ENCODE data around the gene CHIT1.

CHIT1 gene

DNA sequence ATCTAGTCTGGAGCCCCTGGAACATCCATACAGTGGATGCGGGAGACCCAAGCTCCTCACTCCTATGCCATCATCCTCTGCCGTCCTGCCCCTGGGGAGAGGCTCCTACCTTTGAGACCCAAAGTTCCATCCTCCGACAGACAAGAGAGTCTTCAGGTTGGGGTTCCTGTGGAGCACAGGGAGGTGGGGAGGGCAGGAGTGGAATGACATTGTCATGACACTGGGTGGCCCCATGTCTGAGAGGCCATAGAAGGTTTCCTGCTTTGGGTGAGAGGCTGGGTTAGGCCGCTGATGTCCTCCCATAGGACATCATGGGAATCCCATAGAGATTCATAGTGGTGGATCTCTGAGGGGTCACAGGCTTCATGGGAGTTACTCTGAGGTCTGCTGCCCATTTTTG, 45.0 kb downstream of the CHIT1 start:
- no peak for DNase-seq
- no peak for TF ChIP-seq POLR2A (IDR thresholded peaks at IDR 0.05; ENCODE audit: low read length)
- TF ChIP-seq GATA1 (IDR thresholded peaks at IDR 0.05; ENCODE audit: low read depth, low read length) = no peak

DNA sequence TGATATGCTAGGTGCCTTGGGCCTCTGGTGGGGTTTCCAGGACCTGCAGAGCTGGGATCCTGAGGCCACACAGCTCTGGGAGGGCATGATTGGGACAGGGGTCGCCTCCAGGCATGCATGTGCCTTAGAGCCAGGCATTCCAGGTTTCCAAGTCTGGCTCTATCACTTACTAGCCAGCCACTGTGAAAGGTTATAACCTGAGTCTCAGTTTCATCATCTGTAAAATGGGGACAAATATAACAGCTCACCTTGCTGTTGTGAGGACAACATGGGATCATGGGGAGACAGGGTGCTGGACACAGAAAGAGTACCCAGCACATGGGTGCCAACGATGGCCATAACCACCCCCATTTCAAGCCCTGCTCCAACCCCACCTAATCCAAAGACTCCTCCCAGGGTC, 45.6 kb downstream of the CHIT1 start:
- no peak for TF ChIP-seq POLR2A (IDR thresholded peaks at IDR 0.05; ENCODE audit: low read length)
- no peak for TF ChIP-seq GATA1 (IDR thresholded peaks at IDR 0.05; ENCODE audit: low read depth, low read length)
- DNase-seq = no peak

DNA sequence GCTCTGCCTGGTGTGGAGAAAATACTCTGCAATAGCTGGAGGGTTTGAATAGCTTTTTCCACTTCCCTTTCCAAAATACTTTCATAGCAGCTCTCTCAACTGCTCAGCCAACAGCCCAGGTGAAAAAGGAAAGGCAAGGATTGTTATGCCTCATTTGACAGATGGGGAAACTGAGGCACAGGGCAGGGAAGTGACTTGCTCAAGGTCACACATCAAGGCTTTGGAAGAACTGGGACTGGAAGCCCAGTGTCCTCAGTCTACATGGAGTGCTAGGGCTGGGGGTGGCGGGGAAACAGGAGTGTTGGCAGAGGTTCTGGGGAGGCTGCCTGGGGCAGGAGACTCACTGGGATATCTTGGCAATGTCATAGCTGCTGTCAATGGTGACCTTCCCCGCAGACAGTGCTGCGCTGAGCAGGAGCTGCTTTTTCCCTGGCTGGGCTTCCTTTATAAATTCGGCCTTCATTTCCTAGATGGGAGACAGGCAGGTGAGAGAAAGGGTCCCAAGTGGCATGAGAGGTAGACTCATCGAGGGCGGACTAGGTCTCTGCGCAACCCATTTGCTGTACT, 47.0 kb downstream of the CHIT1 start:
- TF ChIP-seq POLR2A (IDR thresholded peaks at IDR 0.05; ENCODE audit: low read length) (no peak), GATA1 (IDR thresholded peaks at IDR 0.05; ENCODE audit: low read depth, low read length) (no peak)
- no peak for DNase-seq

DNA sequence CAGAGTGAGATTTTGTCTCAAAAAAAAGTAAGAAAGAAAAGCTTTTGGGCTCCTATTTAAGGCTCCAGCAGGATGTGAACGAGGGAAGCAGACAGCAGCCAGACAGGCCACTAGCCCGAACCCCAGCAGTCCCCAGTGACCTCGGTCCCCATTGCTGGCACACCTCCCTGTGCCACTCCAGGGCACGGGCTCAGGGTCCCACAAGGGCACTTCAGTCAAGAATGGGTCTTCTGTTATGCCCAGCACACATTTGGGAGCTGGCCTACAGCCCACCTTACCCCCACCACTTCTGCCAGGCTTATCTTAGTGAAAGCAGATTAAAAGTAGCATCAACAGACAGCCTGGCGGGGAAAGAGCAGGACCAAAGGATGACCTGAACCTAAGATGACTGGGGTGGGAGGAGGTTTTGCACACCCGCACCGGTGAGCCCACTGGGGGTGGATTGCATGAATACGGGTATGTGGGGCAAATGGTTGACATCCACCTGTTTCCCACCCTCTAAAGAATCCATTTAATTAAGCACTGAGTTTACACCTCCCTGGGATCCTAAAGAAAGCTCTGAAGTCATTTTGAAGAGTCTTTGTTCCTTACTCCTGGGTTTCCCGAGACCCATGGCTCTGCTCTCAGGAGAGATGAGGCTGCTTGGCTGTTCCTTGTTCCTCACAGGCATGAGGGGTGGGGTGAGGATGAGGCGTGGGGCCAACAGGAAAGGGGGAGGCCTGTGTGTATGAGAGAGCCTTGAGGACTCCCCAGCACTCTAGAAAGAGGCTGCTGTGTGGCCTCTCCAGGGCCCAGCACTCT, 47.7 kb downstream of the CHIT1 start:
- TF ChIP-seq GATA1 (IDR thresholded peaks at IDR 0.05; ENCODE audit: low read depth, low read length) = no peak
- TF ChIP-seq POLR2A (IDR thresholded peaks at IDR 0.05; ENCODE audit: low read length) = no peak
- DNase-seq = no peak

DNA sequence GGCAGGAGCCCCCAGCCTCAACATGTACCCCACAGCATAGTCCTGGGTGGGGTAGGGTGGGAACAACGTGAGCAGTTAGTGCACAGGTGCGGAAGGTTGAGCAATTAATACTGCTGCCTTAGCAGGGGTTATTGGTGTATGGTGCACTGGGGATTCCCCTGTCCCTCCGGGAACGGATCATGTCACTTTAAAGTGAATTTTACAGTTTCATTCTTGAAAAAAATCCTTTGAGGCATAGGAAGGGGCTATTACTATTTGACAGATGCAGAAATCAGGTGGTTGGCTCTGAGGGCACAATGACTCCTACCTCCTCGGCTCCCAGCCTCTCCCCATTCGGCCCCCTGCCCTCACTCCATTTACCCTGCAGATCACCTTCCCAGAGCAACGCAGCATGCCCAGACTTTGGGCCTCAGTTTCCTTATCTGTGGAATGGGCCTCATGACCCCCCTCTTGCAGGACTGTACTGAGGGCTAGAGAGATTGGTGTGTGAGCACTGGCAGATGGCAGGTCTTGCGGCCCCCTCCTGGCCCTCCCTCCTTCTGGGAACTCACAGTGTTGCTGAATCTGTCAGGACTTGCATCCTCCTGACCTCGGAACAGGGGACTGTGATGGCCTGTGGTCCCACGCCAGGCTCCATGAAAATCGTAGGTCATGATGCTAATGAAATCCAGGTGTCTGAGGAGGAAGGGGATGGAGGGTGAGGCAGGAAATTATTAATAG, 48.7 kb downstream of the CHIT1 start:
- TF ChIP-seq GATA1 (IDR thresholded peaks at IDR 0.05; ENCODE audit: low read depth, low read length) = no peak
- DNase-seq = no peak

DNA sequence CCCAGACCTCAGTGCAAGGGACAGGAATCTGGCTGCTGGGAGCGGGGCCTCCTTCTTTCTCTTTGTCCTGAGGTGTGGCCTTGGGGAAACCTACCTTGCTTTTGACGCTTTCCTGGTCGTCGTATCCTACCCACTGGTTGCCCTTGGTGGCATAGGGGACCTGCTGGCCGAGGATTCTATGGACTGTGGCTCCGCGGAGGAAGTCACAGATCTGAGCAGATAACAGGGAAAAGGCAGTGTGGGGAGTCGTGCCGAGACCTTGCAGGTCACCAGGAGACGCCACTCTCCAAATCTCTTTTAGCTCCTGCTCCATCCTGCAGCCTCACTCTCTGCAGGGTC, 49.8 kb downstream of the CHIT1 start:
- TF ChIP-seq POLR2A (IDR thresholded peaks at IDR 0.05; ENCODE audit: low read length) = no peak
- no peak for TF ChIP-seq GATA1 (IDR thresholded peaks at IDR 0.05; ENCODE audit: low read depth, low read length)
- DNase-seq = no peak

DNA sequence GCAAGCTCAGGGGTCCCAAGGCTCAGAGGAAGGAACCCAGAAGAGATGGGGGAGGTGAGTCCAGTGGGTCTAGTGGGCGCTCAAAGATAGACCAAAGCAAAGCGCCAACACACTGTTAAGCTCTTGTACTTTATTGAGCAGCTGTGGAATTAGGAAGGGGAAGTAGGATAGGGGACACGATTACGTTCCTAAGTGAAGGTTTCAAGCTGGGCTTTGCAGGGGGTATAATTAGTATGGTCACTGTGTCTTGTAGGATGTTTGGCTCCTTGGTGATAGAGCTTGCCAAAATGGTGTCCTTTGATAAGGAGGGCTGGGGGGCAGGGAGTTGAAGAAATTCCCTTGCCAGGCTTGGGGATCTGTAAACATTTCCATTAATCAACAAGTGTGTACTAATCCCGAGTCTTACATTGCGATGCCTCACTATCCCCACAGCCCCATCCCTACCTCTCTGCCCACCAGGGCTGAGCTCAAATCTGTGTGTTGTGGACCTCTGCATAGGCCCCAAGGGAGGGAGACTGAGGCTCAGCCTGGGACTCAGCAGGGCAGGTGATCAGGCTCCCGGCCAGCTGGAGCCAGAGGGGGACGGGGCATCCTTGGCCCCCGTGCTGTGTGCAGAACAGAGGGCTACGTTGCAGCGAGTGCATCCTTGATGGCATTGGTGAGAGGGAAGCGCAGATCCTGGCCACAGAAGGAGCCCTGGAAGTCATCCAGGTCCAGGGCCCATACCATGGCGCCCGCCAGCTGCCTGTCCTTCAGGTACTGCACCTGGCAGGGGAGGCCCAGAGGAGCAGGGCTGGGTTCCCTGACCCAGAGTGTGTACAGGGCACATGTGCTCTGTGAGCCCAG, 50.4 kb downstream of the CHIT1 start:
- no peak for DNase-seq
- no peak for TF ChIP-seq GATA1 (IDR thresholded peaks at IDR 0.05; ENCODE audit: low read depth, low read length)
- no peak for TF ChIP-seq POLR2A (IDR thresholded peaks at IDR 0.05; ENCODE audit: low read length)

DNA sequence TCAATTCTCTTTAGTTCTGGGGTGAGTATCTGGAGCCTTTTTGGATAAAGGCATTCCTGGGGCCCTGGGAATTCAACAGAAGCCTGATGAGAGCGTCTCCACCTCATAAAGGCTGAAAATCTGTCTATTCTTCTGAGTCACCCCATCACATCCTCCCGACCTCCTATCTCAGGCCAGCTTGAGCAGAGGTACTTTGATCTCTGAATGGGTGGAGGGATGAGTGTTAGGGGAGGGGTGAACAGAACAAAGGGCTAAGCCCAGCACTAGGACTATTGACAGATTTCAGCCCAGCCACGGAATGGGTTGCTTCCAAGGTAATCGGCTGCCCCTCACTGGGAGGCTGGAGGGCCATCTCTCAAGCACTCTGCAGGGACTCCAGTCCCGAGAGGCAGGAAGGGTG, 51.4 kb downstream of the CHIT1 start:
- no peak for DNase-seq
- no peak for TF ChIP-seq GATA1 (IDR thresholded peaks at IDR 0.05; ENCODE audit: low read depth, low read length)
- no peak for TF ChIP-seq POLR2A (IDR thresholded peaks at IDR 0.05; ENCODE audit: low read length)

DNA sequence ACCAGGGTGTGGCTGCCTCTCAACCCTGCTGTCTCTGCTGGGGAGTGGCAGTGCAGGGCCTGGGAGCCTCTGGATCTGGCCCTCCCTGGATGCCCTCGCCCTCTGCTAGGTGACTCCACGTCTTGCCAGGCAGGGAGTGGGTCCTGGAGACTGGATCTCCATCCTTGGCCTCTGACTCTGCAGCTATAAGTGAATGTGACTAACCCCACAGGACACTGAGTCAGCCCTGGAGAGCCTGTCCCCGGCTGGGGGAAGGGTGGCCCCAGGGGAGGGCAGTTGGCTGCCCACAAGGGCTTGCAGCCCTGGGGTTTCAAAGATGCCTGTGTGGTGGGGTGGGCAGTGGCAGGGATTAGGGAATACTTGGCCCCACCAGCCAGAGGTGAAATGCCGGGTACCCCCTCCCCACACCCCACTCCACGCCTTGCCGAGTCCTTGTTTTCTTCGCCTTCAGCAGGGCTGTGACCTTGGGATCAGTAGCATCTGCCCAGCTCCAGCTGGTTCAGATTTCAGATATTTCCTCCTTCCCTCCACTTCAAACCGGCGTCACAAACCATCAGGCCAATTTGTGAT, 51.9 kb downstream of the CHIT1 start:
- TF ChIP-seq GATA1 (IDR thresholded peaks at IDR 0.05; ENCODE audit: low read depth, low read length) = no peak
- TF ChIP-seq POLR2A (IDR thresholded peaks at IDR 0.05; ENCODE audit: low read length) = no peak
- DNase-seq = no peak

DNA sequence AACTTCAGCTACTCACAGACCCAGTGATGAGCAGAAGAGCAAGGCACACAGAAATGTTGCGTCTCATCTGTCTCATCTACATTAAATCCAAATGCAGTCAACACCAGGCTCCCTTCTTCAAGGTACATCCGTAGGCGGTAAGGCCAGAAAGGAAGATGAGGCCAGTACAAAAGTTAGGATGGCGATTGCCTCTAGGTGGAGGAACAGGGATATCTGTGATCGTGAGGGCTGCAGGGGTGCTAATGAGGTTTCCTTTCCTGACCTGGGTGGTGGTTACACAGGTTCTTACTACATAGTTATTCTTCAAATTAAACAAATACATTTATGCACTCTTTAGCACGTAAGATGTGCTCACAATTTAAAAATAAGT, 52.5 kb downstream of the CHIT1 start:
- no peak for DNase-seq
- no peak for TF ChIP-seq POLR2A (IDR thresholded peaks at IDR 0.05; ENCODE audit: low read length)
- no peak for TF ChIP-seq GATA1 (IDR thresholded peaks at IDR 0.05; ENCODE audit: low read depth, low read length)

DNA sequence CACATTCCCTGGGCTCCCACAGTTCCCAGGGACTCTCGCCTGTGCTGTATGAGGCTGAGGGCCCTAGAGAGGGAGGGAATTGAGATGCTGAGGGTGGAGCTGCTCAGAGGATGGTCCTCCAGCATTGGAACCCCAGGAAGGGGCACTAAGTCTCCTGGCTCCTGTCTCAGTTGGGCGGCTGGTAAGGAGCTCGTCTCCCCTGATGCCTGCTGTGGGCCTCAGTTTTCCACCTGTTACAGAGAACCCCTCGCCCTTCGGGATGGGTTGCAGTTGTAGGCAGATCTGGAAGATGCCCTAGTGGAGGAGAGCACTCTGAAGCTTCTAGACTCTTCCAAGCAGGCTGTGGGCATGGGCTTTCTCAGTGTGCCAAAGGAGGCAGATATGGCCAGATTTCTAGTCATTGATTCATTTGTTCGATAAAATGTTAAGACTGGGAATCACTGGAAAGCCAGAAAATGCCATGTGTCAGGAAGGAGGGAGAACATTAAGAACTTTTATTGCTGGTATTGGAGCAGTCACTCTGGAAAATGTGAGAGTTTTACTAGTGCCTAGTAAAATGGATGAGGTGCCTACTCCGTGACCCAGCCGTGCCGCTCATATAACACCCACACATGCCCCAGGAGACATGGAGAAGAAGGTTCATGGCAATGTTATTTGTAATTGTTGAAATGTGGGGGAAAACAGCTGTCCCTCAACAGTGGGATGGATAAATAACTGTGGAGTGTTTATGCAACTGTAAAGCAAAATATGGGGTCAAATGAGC, 53.0 kb downstream of the CHIT1 start:
- TF ChIP-seq POLR2A (IDR thresholded peaks at IDR 0.05; ENCODE audit: low read length) (no peak), GATA1 (IDR thresholded peaks at IDR 0.05; ENCODE audit: low read depth, low read length) (no peak)
- no peak for DNase-seq

DNA sequence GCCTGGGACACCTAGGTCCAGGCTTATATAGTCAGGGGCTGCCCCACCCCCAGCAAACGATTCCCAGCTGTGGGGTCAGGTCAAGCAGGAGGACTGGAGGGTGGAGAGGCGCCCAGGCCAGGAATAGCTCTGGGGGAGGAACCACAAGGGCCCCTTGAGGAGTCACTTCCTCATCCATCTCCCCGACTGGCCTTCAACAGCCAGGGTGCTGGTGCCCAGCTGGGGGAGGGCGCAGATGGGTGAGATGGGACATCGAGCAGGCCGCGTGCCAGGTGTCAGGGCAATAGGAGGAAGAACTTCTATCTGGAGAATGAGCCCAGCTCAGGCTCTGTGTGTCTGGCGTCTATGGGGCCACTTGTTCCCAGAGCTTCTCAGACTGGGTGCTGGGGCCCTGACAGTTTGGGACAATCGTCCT, 53.6 kb downstream of the CHIT1 start:
- TF ChIP-seq GATA1 (IDR thresholded peaks at IDR 0.05; ENCODE audit: low read depth, low read length) = no peak
- TF ChIP-seq POLR2A (IDR thresholded peaks at IDR 0.05; ENCODE audit: low read length) = no peak
- no peak for DNase-seq

DNA sequence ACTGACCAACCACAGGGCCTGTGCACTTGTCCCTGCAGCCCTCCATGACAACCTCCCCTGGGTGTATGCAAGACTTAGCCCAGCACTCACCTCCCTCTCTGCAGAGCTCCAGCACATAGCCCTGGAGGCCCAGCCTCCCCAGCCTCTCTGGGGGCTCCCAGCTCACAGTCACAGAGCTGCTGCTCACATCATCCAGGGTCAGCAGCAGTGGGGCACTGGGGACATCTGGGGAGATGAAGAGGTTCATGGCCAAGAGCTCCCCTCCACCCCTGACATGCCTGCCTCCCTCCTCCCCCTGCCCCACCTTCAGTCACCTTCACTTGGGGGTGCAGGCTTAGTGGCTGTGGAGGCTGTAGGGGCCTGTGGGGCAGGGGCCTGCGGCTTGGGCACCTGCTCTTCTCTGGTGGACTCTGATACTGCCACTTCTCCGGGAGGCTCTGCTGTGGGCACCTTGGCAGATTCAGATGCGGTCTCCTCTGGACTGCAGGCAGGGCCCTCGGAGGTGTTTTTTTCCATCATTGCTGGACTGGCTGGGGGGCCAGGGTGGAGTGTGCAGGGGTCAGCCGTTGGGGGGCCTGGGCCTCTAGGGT, 54.1 kb downstream of the CHIT1 start, which contains the start of gene MYBPH:
Gene MYBPH (minus strand): TSS at position 590 of the 590 bp plus-strand sequence. CDS start 71 bp downstream, at position 519.
- no peak for TF ChIP-seq GATA1 (IDR thresholded peaks at IDR 0.05; ENCODE audit: low read depth, low read length)
- no peak for DNase-seq
